Measurements from ENCODE around the gene PRKG1.

PRKG1 gene

DNA sequence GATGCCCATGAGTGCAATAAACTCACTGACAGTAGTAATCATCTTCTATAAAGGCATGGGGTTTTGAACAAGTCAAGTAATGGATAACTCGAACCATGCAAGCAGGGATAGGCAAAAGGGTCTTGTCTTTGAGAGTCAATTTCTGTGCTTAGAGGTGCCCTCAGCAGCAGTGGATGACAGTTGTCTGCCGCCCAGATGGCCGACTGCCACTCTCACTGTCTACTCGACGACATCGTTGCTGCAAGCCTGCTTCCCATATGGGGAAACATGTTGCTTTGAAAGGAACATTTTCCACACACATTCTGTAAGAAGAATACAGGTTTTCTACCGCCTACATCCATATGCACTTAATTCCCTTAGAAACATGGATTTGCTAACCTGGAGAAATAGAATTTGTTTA is 1003.5 kb downstream of the PRKG1 start:
- no peaks in the 10 kb centered on the region for H3K9me3 ChIP-seq (replicated peaks in 1 of 2; ENCODE audit: control insufficient read depth in 2 of 2, insufficient read depth in 1 of 2, low read depth in 1 of 2, low read length in 2 of 2)
- H3K14ac ChIP-seq (ENCODE audit: low read length): no peak overlapping the region
- H3K23ac ChIP-seq (ENCODE audit: low read depth, low read length, poor library complexity): no peak overlapping the region

DNA sequence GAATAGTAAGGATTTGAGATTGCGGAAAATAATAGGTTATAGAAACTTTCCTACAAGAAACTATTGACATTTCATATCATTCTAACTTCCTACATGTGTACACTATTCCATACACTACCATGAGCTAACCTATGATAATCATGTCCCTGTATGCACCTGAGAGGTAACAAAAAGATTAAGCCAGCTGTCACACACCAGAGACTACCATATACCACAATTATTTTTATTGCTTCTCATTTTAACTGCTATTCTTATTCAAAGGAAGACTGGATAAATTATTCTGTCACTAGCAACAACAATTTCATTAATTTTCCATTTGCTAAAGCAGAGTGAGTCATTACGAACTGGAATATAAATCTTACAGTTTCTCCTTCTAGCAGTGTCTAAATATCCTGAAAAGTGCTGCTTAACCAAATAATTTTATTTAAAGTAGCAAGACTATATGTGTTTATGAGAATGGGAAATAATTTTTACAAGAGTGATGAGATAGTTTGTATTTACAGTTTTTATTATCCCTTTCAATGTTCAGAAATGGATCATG is 1004.2 kb downstream of the PRKG1 start:
- Histone ChIP-seq H2AFZ (ENCODE audit: low read length) (no peak overlapping the region), H3K36me3 (replicated peaks in 1 of 2; ENCODE audit: control insufficient read depth in 2 of 2, insufficient read depth in 2 of 2, low read length in 2 of 2) (no peaks in the 10 kb centered on the region), H3K4me3 (ENCODE audit: low read length in 2 of 2) (no peak overlapping the region), H3K9me3 (replicated peaks in 1 of 2; ENCODE audit: control insufficient read depth in 2 of 2, insufficient read depth in 1 of 2, low read depth in 1 of 2, low read length in 2 of 2) (no peaks in the 10 kb centered on the region), H3K4me1 (ENCODE audit: control insufficient read depth in 2 of 2, insufficient read depth in 1 of 2, low read depth in 1 of 2, low read length in 2 of 2) (no peaks in the 10 kb centered on the region), H3K27ac (replicated peaks; ENCODE audit: low read length) (no peak overlapping the region), H2AK5ac (ENCODE audit: low read depth, low read length) (no peak overlapping the region), H2BK15ac (ENCODE audit: low read length) (no peak overlapping the region), H3K18ac (ENCODE audit: low read length) (no peak overlapping the region), H3K9ac (ENCODE audit: low read depth, low read length, poor library complexity) (no peak overlapping the region), H3K4ac (ENCODE audit: low read length) (no peak overlapping the region), H3K23ac (ENCODE audit: low read depth, low read length, poor library complexity) (no peak overlapping the region), H3K14ac (ENCODE audit: low read length) (no peak overlapping the region), H2BK12ac (ENCODE audit: low read length) (no peak overlapping the region), H3K27me3 (ENCODE audit: control insufficient read depth in 3 of 3, insufficient read depth in 3 of 3, low read depth in 1 of 3, low read length in 3 of 3) (no peaks in the 10 kb centered on the region), H4K91ac (ENCODE audit: low read depth, low read length, poor library complexity) (no peak overlapping the region), H2BK120ac (ENCODE audit: low read depth, low read length) (no peak overlapping the region), H3K79me1 (ENCODE audit: low read depth, low read length) (no peaks in the 10 kb centered on the region), H4K8ac (ENCODE audit: low read depth, low read length) (no peak overlapping the region), H3K4me2 (ENCODE audit: insufficient read depth, low read length, poor library complexity, severe bottlenecking) (no peak overlapping the region), H2BK5ac (ENCODE audit: low read length) (no peak overlapping the region)
- no CpG with 5 or more reads among the region's 2 CpGs for WGBS, 2 donors (ENCODE audit: extremely low coverage in 2 of 2, insufficient read length in 2 of 2, insufficient replicate concordance in 1 of 2)
- DNase-seq (ENCODE audit: low spot score): no peak

More for the DNA sequence above, 1003.5 kb downstream of the PRKG1 start:
- H3K4me2 ChIP-seq (ENCODE audit: insufficient read depth, low read length, poor library complexity, severe bottlenecking): no peak overlapping the region
- no peaks in the 10 kb centered on the region for H3K27me3 ChIP-seq (ENCODE audit: control insufficient read depth in 3 of 3, insufficient read depth in 3 of 3, low read depth in 1 of 3, low read length in 3 of 3)
- no peak overlapping the region for H3K4ac ChIP-seq (ENCODE audit: low read length)
- H2AK5ac ChIP-seq (ENCODE audit: low read depth, low read length): no peak overlapping the region
- no peak overlapping the region for H3K18ac ChIP-seq (ENCODE audit: low read length)
- no peak overlapping the region for H2BK120ac ChIP-seq (ENCODE audit: low read depth, low read length)
- H3K27ac ChIP-seq (replicated peaks; ENCODE audit: low read length): no peak overlapping the region
- H4K8ac ChIP-seq (ENCODE audit: low read depth, low read length): no peak overlapping the region
- H2BK15ac ChIP-seq (ENCODE audit: low read length): no peak overlapping the region
- no peak overlapping the region for H2AFZ ChIP-seq (ENCODE audit: low read length)
- no peak for DNase-seq (ENCODE audit: low spot score)
- no CpG with 5 or more reads among the region's 7 CpGs for WGBS, 2 donors (ENCODE audit: extremely low coverage in 2 of 2, insufficient read length in 2 of 2, insufficient replicate concordance in 1 of 2)
- no peak overlapping the region for H2BK12ac ChIP-seq (ENCODE audit: low read length)
- no peaks in the 10 kb centered on the region for H3K79me1 ChIP-seq (ENCODE audit: low read depth, low read length)
- H2BK5ac ChIP-seq (ENCODE audit: low read length): no peak overlapping the region
- no peak overlapping the region for H4K91ac ChIP-seq (ENCODE audit: low read depth, low read length, poor library complexity)
- H3K36me3 ChIP-seq (replicated peaks in 1 of 2; ENCODE audit: control insufficient read depth in 2 of 2, insufficient read depth in 2 of 2, low read length in 2 of 2): no peaks in the 10 kb centered on the region
- H3K4me1 ChIP-seq (ENCODE audit: control insufficient read depth in 2 of 2, insufficient read depth in 1 of 2, low read depth in 1 of 2, low read length in 2 of 2): no peaks in the 10 kb centered on the region
- H3K9ac ChIP-seq (ENCODE audit: low read depth, low read length, poor library complexity): no peak overlapping the region
- no peak overlapping the region for H3K4me3 ChIP-seq (ENCODE audit: low read length in 2 of 2)

DNA sequence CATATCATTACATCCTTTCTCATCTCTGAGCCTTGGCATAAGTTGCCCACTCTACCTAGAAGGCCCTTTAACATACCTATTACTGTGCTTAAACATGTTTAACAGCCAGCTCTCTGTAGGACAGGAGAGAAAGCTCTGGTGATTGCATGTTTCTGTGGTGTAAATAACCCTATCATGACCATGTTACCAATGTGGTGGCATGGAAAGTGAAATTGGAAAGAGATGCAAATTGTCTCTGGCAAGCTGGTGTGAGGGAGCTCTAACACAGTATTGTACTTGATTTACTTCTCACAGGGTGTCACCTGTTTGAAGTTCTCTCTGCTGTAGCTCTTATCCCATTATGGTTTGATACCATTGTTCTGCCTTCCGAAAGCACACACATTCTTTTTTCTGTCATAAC is 1008.0 kb downstream of the PRKG1 start:
- WGBS, 2 donors (ENCODE audit: extremely low coverage in 2 of 2, insufficient read length in 2 of 2, insufficient replicate concordance in 1 of 2): no CpG with 5 or more reads among the region's 1 CpG
- Histone ChIP-seq H3K23ac (ENCODE audit: low read depth, low read length, poor library complexity) (no peak overlapping the region), H2BK120ac (ENCODE audit: low read depth, low read length) (no peak overlapping the region), H3K4me1 (ENCODE audit: control insufficient read depth in 2 of 2, insufficient read depth in 1 of 2, low read depth in 1 of 2, low read length in 2 of 2) (no peaks in the 10 kb centered on the region), H3K4me3 (ENCODE audit: low read length in 2 of 2) (no peak overlapping the region), H2AFZ (ENCODE audit: low read length) (no peak overlapping the region), H3K4ac (ENCODE audit: low read length) (no peak overlapping the region), H2BK12ac (ENCODE audit: low read length) (no peak overlapping the region), H3K27ac (replicated peaks; ENCODE audit: low read length) (no peak overlapping the region), H3K4me2 (ENCODE audit: insufficient read depth, low read length, poor library complexity, severe bottlenecking) (no peak overlapping the region), H4K91ac (ENCODE audit: low read depth, low read length, poor library complexity) (no peak overlapping the region), H3K9me3 (replicated peaks in 1 of 2; ENCODE audit: control insufficient read depth in 2 of 2, insufficient read depth in 1 of 2, low read depth in 1 of 2, low read length in 2 of 2) (no peaks in the 10 kb centered on the region), H3K36me3 (replicated peaks in 1 of 2; ENCODE audit: control insufficient read depth in 2 of 2, insufficient read depth in 2 of 2, low read length in 2 of 2) (no peaks in the 10 kb centered on the region), H3K79me1 (ENCODE audit: low read depth, low read length) (no peaks in the 10 kb centered on the region), H2BK5ac (ENCODE audit: low read length) (no peak overlapping the region), H3K9ac (ENCODE audit: low read depth, low read length, poor library complexity) (no peak overlapping the region), H3K14ac (ENCODE audit: low read length) (no peak overlapping the region), H4K8ac (ENCODE audit: low read depth, low read length) (no peak overlapping the region), H3K18ac (ENCODE audit: low read length) (no peak overlapping the region), H3K27me3 (ENCODE audit: control insufficient read depth in 3 of 3, insufficient read depth in 3 of 3, low read depth in 1 of 3, low read length in 3 of 3) (no peaks in the 10 kb centered on the region), H2AK5ac (ENCODE audit: low read depth, low read length) (no peak overlapping the region), H2BK15ac (ENCODE audit: low read length) (no peak overlapping the region)
- DNase-seq (ENCODE audit: low spot score): no peak

DNA sequence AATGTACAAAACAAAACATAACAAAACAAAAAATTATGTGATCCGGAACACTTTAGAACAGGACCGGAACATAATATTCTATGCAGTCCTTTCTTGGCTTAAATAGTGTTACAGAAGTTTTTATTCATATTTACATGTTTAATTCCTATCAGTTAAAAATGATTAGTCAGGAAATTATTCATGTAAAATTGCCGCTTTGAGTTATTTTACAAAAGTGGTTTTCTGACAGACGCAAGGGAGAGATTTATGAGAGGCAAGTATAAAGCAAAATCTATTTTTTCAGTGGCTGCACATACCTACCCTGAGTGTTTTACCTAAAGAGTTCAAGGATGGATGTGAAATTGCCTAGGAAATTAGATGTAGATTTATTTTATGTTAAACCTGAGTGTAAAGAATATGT is 1009.1 kb downstream of the PRKG1 start:
- no CpG with 5 or more reads among the region's 4 CpGs for WGBS, 2 donors (ENCODE audit: extremely low coverage in 2 of 2, insufficient read length in 2 of 2, insufficient replicate concordance in 1 of 2)

More for the DNA sequence above, 1009.1 kb downstream of the PRKG1 start:
- H2BK15ac ChIP-seq (ENCODE audit: low read length): no peak overlapping the region
- no peak overlapping the region for H3K23ac ChIP-seq (ENCODE audit: low read depth, low read length, poor library complexity)
- H3K9me3 ChIP-seq (replicated peaks in 1 of 2; ENCODE audit: control insufficient read depth in 2 of 2, insufficient read depth in 1 of 2, low read depth in 1 of 2, low read length in 2 of 2): no peaks in the 10 kb centered on the region
- no peak overlapping the region for H4K8ac ChIP-seq (ENCODE audit: low read depth, low read length)
- H2AFZ ChIP-seq (ENCODE audit: low read length): no peak overlapping the region
- no peak overlapping the region for H2BK12ac ChIP-seq (ENCODE audit: low read length)
- H3K4me3 ChIP-seq (ENCODE audit: low read length in 2 of 2): no peak overlapping the region
- H3K18ac ChIP-seq (ENCODE audit: low read length): no peak overlapping the region
- no peaks in the 10 kb centered on the region for H3K4me1 ChIP-seq (ENCODE audit: control insufficient read depth in 2 of 2, insufficient read depth in 1 of 2, low read depth in 1 of 2, low read length in 2 of 2)
- no peak overlapping the region for H2BK5ac ChIP-seq (ENCODE audit: low read length)
- H3K79me1 ChIP-seq (ENCODE audit: low read depth, low read length): no peaks in the 10 kb centered on the region
- no peaks in the 10 kb centered on the region for H3K27me3 ChIP-seq (ENCODE audit: control insufficient read depth in 3 of 3, insufficient read depth in 3 of 3, low read depth in 1 of 3, low read length in 3 of 3)
- H3K9ac ChIP-seq (ENCODE audit: low read depth, low read length, poor library complexity): no peak overlapping the region
- no peak overlapping the region for H3K27ac ChIP-seq (replicated peaks; ENCODE audit: low read length)
- no peak overlapping the region for H2AK5ac ChIP-seq (ENCODE audit: low read depth, low read length)
- no peak overlapping the region for H3K4me2 ChIP-seq (ENCODE audit: insufficient read depth, low read length, poor library complexity, severe bottlenecking)
- H2BK120ac ChIP-seq (ENCODE audit: low read depth, low read length): no peak overlapping the region
- H3K36me3 ChIP-seq (replicated peaks in 1 of 2; ENCODE audit: control insufficient read depth in 2 of 2, insufficient read depth in 2 of 2, low read length in 2 of 2): no peaks in the 10 kb centered on the region
- H4K91ac ChIP-seq (ENCODE audit: low read depth, low read length, poor library complexity): no peak overlapping the region
- no peak overlapping the region for H3K14ac ChIP-seq (ENCODE audit: low read length)
- no peak for DNase-seq (ENCODE audit: low spot score)
- H3K4ac ChIP-seq (ENCODE audit: low read length): no peak overlapping the region
